ENCODE measurements around the gene THOC5.

THOC5 gene

DNA sequence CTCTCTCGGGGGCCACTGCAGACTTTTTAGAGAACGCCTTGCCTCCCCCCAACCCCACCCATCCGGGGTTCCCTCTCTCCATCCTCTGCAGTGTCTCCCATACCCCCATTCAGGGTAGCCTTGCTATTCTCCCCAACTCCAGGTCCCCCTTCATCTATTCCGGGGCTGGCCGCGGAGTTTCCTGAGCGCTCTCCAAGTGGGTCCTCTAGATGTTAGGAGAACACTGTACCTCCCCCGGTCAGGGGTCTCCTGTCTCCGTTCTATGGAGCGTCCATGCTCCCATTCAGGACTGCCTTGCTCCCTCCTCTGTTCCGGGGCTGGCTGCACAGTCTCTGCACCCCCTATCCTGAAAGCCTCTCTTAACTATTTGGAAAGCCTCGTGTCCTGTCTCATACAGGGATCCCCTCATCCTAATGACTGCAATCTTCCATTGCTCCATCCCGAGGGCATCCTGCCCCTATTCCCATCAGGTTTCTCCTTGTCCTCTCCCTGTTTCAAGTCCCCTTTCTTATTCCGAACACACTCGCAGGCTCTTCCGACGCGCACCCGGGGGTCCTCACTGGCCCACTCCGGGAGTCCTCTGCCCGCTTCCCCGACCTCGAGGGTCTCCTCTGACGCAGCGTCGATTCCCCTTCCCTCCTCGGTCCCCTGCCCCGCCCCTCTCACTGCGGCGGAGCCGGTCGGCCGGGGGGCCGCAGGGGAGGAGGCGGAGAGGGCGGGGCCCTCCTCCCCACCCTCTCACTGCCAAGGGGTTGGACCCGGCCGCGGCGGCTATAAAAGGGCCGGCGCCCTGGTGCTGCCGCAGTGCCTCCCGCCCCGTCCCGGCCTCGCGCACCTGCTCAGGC lies 73.9 kb downstream of the THOC5 start, which contains the start of gene NEFH:
NEFH (plus strand) TSS at position 802 of the 845 bp plus-strand sequence. CDS start 45 bp downstream, outside the sequence.
- Histone ChIP-seq H3K4me1 (no peaks in the 10 kb centered on the region), H2AFZ (peak within 1 kb of the TSS; percentile 41), H3K4me3 (ENCODE audit: low read depth, low read length) (no peak within 1 kb of the TSS), H3K4me2 (ENCODE audit: low read length) (peak within 1 kb of the TSS; percentile 14), H3K79me2 (no peaks in the 10 kb centered on the region), H3K9me3 (ENCODE audit: control insufficient read depth, low read length) (no peaks in the 10 kb centered on the region), H3K36me3 (ENCODE audit: control insufficient read depth, insufficient read depth, low read length) (no peaks in the 10 kb centered on the region), H3K27ac (no peak within 1 kb of the TSS), H3K27me3 (ENCODE audit: control insufficient read depth, insufficient read depth, low read length) (peaks cover 15% of the 10 kb centered on the region), H3K9ac (no peak within 1 kb of the TSS)
- TF ChIP-seq, protein P1, sequence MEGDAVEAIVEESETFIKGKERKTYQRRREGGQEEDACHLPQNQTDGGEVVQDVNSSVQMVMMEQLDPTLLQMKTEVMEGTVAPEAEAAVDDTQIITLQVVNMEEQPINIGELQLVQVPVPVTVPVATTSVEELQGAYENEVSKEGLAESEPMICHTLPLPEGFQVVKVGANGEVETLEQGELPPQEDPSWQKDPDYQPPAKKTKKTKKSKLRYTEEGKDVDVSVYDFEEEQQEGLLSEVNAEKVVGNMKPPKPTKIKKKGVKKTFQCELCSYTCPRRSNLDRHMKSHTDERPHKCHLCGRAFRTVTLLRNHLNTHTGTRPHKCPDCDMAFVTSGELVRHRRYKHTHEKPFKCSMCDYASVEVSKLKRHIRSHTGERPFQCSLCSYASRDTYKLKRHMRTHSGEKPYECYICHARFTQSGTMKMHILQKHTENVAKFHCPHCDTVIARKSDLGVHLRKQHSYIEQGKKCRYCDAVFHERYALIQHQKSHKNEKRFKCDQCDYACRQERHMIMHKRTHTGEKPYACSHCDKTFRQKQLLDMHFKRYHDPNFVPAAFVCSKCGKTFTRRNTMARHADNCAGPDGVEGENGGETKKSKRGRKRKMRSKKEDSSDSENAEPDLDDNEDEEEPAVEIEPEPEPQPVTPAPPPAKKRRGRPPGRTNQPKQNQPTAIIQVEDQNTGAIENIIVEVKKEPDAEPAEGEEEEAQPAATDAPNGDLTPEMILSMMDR (IDR thresholded peaks at IDR 0.05), result no peak

DNA sequence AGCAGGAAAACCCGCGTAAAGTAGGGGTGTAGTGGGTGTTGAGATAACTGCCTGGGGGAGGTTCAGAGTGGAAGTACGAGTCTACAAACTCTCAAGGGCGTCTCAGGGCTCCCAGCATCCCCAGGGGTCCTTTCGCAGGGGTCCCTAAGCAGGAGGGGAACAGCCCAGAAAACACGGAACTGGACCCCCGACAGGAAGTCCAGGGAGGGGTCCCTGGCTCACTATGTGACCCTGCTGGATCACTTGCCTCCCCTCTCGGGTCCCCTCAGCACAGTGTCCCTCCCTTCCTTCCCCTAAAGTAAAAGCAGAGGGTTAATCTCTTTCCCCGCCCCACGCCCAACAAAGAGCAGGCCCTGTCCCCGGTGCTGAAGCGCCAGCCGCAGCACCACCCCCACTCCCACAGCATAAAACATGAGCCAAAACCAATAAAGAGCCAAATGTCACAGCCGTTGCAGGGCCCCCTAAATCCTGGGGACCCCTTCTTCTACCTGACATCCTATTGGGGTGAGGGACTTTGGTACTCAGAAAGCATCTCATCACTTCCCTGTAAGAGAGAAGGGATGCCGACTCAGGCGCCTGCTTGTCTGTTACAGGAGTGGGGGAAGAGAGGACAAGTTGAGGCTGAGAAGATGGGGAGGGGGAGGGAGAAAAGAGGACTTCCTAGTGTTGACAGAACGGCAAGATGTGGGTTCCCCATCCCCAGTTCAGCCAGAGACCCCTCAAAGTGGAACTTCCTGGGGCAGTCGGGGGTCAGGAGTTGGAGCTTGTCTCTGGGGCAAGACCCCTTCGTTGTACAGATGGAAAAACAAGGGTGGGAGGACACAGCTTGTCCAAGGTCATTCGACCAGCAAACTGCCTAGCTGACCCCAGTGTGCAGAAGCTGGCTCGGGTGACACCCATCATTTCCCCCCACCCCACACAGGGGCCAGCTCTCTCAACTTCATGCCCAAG lies 75.0 kb downstream of the THOC5 start:
- Histone ChIP-seq H3K27ac (no peak overlapping the region), H3K4me2 (ENCODE audit: low read length) (no peak overlapping the region), H3K9me3 (ENCODE audit: control insufficient read depth, low read length) (no peaks in the 10 kb centered on the region), H3K9ac (no peak overlapping the region), H3K4me3 (ENCODE audit: low read depth, low read length) (no peak overlapping the region), H3K36me3 (ENCODE audit: control insufficient read depth, insufficient read depth, low read length) (no peaks in the 10 kb centered on the region), H3K27me3 (ENCODE audit: control insufficient read depth, insufficient read depth, low read length) (peaks cover 15% of the 10 kb centered on the region), H3K4me1 (no peaks in the 10 kb centered on the region), H3K79me2 (no peaks in the 10 kb centered on the region), H2AFZ (peak overlapping the region; percentile 60)
- TF ChIP-seq, protein P1 (IDR thresholded peaks at IDR 0.05), result no peak

DNA sequence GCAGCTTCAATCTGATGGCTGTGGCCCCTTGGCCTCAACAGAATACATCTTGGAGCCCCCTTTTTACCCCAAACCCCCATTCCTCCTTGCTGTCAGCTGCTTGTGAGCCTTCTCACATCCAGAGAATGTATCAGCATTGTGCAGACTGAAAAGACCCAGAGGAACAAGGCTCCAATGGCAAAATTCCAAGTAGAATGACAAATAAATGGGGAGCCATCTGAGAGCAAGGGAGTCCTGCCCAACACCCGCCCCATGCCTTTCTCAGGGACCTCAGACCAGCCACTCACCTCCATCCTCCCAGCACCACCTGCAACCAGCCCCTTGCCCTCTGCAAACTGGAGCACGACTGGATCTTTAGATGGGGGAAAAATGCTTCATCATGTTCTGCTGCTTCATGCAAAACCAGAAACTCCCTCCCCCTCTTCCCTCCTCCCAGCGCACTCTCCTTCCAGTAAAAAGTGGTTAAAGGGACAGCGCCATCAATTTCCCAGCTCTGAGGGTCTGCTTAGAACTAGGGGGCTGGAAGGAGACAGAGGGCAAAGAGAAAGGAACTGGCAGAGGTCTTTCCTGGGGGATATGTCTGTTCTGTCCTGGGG lies 75.7 kb downstream of the THOC5 start:
- H3K9ac ChIP-seq, result no peak overlapping the region
- H2AFZ ChIP-seq, result peak overlapping the region; percentile 60
- TF ChIP-seq, protein P1 (IDR thresholded peaks at IDR 0.05), result no peak
- H3K9me3 ChIP-seq (ENCODE audit: control insufficient read depth, low read length), result no peaks in the 10 kb centered on the region
- no peaks in the 10 kb centered on the region for H3K79me2 ChIP-seq
- no peak overlapping the region for H3K4me3 ChIP-seq (ENCODE audit: low read depth, low read length)
- H3K36me3 ChIP-seq (ENCODE audit: control insufficient read depth, insufficient read depth, low read length), result no peaks in the 10 kb centered on the region
- H3K4me2 ChIP-seq (ENCODE audit: low read length), result no peak overlapping the region
- no peaks in the 10 kb centered on the region for H3K4me1 ChIP-seq
- H3K27me3 ChIP-seq (ENCODE audit: control insufficient read depth, insufficient read depth, low read length), result peaks cover 15% of the 10 kb centered on the region
- no peak overlapping the region for H3K27ac ChIP-seq

- H3K9me3 ChIP-seq (ENCODE audit: control insufficient read depth, low read length), result no peaks in the 10 kb centered on the region
- no peak overlapping the region for H3K4me3 ChIP-seq (ENCODE audit: low read depth, low read length)
- no peaks in the 10 kb centered on the region for H3K79me2 ChIP-seq
- no peak overlapping the region for H3K27ac ChIP-seq
- H3K27me3 ChIP-seq (ENCODE audit: control insufficient read depth, insufficient read depth, low read length), result peaks cover 14% of the 10 kb centered on the region
- no peaks in the 10 kb centered on the region for H3K4me1 ChIP-seq
- no peak overlapping the region for H3K9ac ChIP-seq
- no peak overlapping the region for H3K4me2 ChIP-seq (ENCODE audit: low read length)
- TF ChIP-seq, protein P1 (IDR thresholded peaks at IDR 0.05), result no peak
- H3K36me3 ChIP-seq (ENCODE audit: control insufficient read depth, insufficient read depth, low read length), result no peaks in the 10 kb centered on the region
- no peak overlapping the region for H2AFZ ChIP-seq
These were observed 77.4 kb downstream of the THOC5 start for GRCh38 chr22:29476116-29476515.

Measured in parathyroid adenoma (tissue), 2 donors.